Activated CD4-positive, alpha-beta T cell treated with anti-CD3 and anti-CD28 coated beads, Interleukin-2, amount 50 U/mL, for 1 hour (primary cell): ENCODE data around the gene SELENOV.
"Not testable (repeated sequence)": the region's sequence is repeated elsewhere in the genome, so short reads cannot be mapped to it uniquely, and the experiment has no call there.

Experiments
- DNase-seq: peaks from one replicate; pipeline ENCODE4 v3.0.0-alpha.2; 2020

Gene SELENOV

GRCh38 chr19:39514840-39515550 lies at the start of gene SELENOV:
SELENOV (plus strand) TSS chr19:39515139; CDS start chr19:39515213, 74 bp downstream.
- DNase-seq: peak; percentile 21

- DNase-seq: no peak
Measured at GRCh38 chr19:39465956-39466747, 48.8 kb upstream of the SELENOV start.

GRCh38 chr19:39467941-39468340 lies 47.0 kb upstream of the SELENOV start:
- no peak for DNase-seq

GRCh38 chr19:39469036-39469435 lies 45.9 kb upstream of the SELENOV start:
- DNase-seq: no peak

GRCh38 chr19:39469567-39469966 lies 45.4 kb upstream of the SELENOV start:
- DNase-seq: no peak

- DNase-seq: no peak
Measured at GRCh38 chr19:39470724-39471339, 44.1 kb upstream of the SELENOV start.

GRCh38 chr19:39471756-39472536 lies 43.0 kb upstream of the SELENOV start:
- no peak for DNase-seq

- no peak for DNase-seq
Measured at GRCh38 chr19:39472746-39473442, 42.0 kb upstream of the SELENOV start.

GRCh38 chr19:39473443-39473960 lies 41.4 kb upstream of the SELENOV start:
- no peak for DNase-seq

GRCh38 chr19:39474139-39474620 lies 40.8 kb upstream of the SELENOV start:
- peak; percentile 80 for DNase-seq

- DNase-seq: no peak
Measured at GRCh38 chr19:39475748-39476147, 39.2 kb upstream of the SELENOV start.

- not testable (repeated sequence) for DNase-seq
Measured at GRCh38 chr19:39479319-39479801, 35.6 kb upstream of the SELENOV start.

- no peak for DNase-seq
Measured at GRCh38 chr19:39479916-39480315, 35.0 kb upstream of the SELENOV start.

- DNase-seq: peak; percentile 98
Measured at GRCh38 chr19:39480337-39481228, 34.4 kb upstream of the SELENOV start, which contains the start of gene TIMM50. TIMM50 (plus strand) TSS chr19:39480838; CDS start chr19:39480854, 16 bp downstream.

GRCh38 chr19:39481229-39481545 lies 33.8 kb upstream of the SELENOV start:
- no peak for DNase-seq

GRCh38 chr19:39481676-39482075 lies 33.3 kb upstream of the SELENOV start:
- DNase-seq: no peak

- DNase-seq: no peak
Measured at GRCh38 chr19:39483141-39483540, 31.8 kb upstream of the SELENOV start.

GRCh38 chr19:39489756-39490155 lies 25.2 kb upstream of the SELENOV start:
- DNase-seq: no peak

- no peak for DNase-seq
Measured at GRCh38 chr19:39492225-39492624, 22.7 kb upstream of the SELENOV start.

GRCh38 chr19:39492788-39493187 lies 22.2 kb upstream of the SELENOV start:
- DNase-seq: no peak

- no peak for DNase-seq
Measured at GRCh38 chr19:39494661-39495060, 20.3 kb upstream of the SELENOV start.
